HG02763 (cell line): Measurements from ENCODE around the gene CDH5.
"Not testable (repeated sequence)": the region's sequence is repeated elsewhere in the genome, so short reads cannot be mapped to it uniquely, and the experiment has no call there.

Experiments used
- ATAC-seq: cut with Tn5 transposase; IDR thresholded peaks from one replicate; pipeline ENCODE4 v1.9.1; 2021; ENCODE audit warnings: mild to moderate bottlenecking, moderate library complexity; ENCODE audit not compliant: unreplicated experiment

Gene CDH5

DNA sequence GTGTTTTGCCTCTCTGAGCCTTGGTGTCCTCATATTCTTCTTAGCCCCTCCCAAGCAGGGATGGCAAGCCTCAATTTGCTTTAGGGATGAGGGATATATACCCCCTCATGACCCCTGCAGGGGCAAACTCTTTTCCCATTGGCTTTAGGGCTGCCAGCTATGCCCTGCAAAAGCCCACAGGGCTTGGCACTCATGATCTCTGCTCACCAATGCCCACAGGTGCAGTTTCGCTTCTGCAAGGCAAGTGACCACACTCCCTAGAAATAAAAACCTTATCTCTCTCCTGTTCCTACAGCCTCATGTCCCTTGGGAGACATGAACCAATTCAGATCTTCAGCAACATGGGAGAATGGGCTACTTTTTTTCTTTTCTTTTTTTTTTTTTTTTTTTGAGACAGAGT lies 69.4 kb downstream of the CDH5 start:
- ATAC-seq: no peak

DNA sequence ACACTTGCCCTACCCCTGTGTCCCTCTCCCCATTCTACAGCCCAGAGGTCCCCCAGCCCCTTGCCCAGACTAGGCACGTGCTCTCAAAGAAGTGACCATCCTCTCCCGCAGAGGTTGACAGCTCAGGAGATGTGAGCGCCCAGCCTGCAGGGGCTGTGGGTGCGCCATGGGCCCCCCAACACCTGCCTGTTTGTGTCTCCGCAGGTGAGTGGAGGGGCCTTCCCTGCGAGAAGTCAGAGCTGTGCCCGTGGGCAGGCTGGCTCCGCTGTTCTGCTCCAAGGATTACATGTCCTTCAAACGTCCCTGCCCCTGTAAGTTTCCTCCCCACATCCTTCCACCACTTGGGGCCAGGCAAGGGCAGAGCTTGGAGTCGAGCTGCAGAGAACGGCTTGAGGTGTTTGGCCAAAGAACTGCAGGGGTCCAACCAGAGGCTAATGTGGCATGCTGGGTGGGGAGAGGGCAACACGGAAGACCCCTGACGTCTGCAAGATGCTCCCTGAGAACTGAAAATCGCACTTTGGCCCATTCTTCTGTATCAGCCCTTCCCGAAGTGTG lies 71.0 kb downstream of the CDH5 start:
- ATAC-seq: no peak

DNA sequence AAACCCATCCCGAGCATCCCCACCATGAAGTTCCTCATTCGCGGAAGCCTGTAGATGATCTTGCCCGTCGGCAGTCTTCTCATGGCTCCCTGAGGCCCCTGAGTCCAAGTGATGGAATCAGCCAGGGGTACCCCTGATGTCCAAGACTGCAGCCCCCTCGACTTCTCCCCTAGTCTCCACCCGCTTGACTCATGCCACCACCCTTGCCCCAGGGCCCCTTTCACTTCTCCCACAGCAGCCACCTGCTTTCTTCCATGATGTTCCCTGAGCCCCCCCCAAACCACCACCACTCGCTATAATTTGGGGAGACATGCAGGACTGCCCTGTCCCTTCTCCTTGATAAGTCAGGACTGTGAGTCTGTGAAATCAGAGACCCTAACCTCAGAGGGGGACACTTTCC lies 72.0 kb downstream of the CDH5 start:
- no peak for ATAC-seq

DNA sequence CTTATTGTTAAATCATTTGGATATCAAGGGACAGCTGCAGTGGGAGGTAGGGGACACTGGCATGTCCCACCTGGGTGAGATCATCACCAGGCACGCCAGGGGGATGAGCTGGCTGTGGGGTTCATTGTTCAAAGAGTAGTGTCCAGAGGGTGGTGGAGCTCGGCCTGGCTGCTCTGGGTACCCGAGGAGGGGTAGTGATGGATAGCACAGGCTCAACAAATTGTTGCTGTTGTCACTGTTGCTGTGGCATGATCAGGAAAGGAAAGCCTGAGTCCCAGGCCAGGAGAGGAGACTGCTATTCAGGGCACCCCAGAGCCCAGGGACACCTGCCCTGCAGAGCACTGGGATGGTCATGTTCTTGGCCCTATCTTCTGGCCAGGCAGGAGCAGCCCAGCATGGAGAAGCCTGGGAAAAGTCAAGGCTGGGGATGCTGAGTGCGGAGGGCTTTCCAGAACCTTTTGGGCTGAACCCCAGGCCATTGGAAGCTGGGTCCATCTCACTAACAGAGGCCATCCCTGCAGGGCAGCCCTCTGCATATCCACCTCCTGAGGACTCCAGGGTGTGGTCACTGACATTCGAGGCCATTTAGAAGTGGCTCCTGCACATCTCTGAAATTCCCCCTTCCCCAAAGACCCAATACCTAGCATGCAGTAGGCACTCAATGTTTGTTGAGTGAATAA lies 72.7 kb downstream of the CDH5 start:
- ATAC-seq: no peak

DNA sequence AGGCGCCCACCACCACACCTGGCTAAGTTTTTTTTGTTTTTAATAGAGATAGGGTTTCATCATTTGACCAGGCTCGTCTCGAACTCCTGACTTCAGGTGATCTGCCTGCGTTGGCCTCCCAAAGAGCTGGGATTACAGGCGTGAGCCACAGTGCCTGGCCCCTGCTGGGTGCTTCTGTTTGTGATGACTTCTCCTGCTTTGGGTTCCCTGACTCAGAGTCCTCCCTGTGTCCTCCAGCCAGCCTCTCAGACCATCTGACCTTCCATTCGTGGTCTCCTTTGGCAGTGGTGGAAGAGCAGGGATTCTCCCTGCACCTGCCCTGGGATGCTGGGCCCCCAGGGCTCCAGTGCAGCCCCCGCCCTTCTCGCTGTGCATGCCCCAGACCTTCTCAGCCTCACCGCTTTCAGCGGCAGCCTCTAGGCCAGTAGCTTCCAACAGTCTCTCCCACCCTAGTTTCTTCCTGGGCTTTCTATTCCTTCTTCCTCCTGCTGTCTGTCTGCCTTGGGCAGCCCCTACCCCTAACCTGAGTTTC lies 73.8 kb downstream of the CDH5 start:
- no peak for ATAC-seq

DNA sequence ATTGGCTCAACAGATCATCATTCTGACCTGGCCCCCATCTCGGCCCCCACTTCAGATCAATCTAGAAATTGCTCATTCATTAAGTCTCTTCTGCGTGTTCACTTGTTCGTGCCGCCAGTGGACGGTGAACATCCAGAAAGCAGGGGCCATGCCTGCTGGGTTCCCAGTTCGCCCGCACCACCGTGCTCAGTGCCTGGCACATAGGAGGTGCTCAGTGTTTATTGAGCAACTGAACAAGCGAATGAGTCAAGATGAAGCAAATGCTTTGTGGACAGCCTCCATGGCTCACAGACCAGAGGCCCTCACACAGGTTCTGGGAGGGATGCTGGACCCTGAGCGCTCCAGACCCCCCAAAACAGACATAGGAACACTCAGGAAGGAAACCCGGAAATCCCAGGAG lies 74.5 kb downstream of the CDH5 start:
- ATAC-seq: no peak

DNA sequence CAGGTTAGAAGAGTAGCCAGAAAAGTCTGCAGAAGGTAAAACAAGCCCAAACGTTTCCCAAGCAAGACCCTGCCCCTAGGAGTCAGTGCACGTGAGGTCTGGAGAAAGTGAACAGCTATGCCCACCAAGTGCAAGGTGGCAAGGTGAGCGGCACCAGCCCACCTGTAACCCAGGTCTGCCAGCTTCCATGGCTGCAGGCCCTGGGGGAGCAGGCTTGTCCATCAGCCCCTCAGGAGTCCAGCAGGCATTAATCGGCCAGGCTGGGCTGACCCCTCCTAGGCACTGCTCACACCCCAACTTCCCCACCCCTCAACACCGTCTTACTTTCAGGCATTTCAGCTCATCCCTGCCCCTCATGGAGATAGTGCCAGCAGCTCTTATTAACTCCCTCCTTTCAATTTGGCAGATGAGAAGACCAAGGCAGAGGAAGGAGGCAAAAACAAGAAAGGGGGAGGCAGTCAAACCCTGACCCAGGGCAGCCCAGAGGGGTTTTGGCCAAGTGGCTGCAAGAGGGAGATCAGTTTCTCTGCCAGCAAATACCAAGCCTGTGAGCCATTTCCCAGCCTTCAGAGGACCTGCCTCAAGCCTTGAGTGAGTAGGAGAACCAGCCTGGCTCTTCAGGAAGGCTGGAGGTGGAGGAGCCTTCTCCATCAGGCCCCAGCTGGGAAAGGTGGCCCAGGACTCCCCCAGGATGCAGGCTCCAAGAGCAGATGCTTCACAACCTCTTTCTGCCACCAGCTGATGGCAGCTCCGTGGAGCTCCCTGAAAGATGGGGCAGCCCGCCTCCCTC lies 75.3 kb downstream of the CDH5 start:
- ATAC-seq: no peak

DNA sequence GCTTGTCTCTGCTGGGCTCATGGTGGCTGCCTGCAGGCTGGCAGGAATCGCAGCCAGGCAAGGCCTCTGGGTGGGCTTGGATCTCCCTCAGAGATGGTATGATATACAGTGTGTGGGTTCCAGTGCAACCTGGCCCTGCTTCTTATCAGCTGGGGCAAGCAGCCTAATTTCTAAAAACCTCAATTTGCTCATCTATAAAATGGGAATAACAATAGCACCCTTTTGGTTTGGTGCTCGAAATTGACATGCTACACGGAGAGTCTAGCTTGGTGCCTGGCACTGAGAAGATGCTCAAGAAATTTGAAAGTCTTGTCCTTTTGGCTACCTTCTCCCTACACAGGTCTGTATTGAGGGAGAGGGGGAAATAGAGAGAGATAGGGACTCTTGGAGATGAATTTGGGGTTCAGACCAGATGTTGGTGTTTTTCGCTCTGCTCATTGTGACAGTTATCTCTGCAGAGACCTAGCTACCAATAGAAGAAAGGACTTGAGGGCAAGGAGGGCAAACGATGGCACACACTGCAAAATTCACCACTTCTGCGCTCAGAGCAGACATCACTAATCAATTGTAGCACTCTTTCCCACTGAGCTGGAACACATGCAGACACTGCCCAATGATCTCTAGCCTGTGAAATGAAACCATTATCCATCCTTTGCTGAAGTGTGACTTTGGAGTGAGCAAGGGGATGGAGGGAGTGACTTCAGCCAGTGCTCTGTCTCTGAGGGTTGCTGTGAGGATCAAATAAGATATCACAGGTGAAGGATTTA lies 76.2 kb downstream of the CDH5 start:
- ATAC-seq: no peak

DNA sequence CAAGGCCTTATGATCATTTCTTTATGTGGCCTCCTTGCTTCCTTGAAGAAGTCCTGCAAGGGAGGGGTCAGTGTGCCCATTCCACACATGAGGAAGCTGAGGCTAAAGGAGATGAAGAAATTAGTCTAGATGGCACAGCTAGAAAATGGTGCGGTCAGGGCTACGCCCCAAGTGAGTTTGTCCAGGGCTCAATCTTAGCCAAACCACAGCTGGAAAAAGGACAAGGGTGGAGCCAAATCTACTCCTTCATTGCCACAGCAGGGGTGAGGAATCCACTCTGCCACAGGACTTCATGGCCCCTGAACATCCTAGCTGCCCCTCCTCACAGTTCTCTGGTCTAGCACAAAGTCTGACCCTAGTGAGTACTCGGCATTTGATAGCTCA lies 76.8 kb downstream of the CDH5 start:
- ATAC-seq: no peak

DNA sequence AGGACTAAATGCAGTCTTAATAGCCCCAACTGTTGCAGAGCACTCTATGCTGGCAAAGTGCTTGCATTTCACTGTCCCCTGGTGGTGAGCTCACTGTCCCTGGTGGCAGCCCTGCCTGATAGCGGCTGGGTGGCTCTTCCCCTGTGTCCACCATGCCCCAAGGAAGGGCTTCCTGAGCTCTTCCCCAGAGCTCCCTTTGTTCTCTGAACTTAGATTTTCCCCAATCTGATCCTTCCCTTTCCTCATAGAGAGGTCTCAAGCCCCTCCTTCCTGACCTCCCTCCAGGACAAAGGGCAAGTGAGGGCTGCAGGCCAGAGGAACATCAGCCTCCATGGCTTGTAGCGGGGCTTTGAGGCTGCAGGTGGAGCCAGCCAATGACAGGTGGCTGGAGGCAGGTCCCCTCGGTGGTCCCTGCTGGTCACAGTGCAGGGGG lies 77.6 kb downstream of the CDH5 start:
- ATAC-seq: no peak

DNA sequence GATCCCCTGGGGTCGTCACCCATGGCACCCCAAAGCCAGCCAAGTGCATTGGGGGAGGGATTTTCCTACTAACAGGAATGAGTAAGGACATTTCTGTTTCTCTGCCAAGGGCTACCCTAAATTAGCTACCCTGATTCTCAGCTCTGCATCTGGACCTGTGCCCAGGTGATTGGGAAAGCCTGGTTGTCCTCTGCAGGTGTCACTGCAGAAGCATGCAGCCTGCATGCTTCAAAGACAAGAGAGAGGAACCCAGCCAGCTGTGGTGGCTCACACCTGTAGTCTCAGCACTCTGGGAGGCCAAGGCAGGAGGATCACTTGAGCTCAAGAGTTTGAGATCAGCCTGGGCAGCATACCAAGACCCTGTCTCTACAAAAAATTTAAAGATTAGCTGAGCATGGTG lies 80.2 kb downstream of the CDH5 start:
- no peak for ATAC-seq

DNA sequence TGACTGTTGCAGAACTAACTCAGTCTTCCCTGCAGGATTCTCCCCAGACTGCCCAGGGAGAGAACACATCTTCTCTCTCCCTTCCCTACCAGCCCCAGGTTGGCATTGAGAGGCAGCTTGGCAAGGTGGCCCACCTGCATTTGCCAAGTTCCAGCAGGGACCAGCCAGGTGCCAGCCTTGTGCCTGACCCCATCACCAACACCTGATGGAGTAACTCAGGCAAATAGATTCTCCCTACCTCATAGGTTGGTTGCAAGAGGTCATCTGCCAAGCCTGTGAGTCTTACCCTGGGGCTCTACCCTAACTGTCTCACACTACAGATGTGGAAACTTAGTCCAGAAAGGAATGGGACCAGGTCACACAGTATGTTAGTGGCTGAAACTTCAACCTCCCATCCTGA lies 81.0 kb downstream of the CDH5 start:
- ATAC-seq: no peak

DNA sequence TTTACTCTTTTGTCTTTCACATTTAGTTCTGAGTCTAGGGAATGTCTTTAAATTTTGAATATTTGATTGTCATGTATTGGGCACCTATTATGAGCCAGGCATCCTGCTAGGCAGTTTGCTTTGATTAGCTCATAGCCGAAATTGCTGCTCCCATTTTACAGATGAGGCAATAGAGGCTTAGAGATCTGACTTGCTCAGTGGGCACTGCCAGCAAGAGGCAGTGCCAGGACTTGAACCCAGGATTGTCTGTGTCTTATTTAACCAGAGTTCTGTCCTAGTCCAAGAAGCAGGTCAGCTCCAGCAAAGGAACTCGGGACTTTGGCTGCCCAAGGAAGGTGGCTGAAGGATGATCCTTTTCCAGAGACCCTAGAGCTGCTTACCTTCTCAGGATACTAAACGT lies 85.1 kb downstream of the CDH5 start:
- no peak for ATAC-seq

DNA sequence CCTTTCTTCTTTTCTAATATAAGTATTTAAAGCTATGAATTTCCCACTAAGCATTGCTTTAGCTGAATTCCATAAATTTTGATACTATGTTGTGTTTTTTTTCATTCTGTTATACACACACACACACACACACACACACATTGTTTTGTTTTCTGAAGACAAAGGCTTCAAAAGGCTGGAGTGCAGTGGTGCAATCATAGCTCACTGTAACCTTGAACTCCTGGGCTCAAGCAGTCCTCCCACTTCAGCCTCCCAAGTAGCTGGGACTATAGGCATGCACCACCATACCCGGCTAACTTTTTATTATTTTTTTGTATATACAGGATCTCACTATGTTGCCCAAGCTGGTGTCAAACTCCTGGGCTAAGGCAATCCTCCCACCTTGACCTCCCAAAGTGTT lies 86.7 kb downstream of the CDH5 start:
- ATAC-seq: not testable (repeated sequence)
